Lower leg skin (tissue), 3 donors: ENCODE measurements around the gene BARX2.

Experiments used
- CTCF ChIP-seq, 3 donors: fragments of 450-650 bp; IDR thresholded peaks; one replicate each; pipeline ENCODE4 v1.5.1; 2016; ENCODE audit warnings: antibody characterized with exemption in 3 of 3, mild to moderate bottlenecking in 3 of 3, moderate library complexity in 2 of 3
- POLR2A ChIP-seq, 2 donors: fragments of 450-650 bp; IDR thresholded peaks; one replicate each; pipeline ENCODE4 v1.6.1; 2016 to 2017; ENCODE audit warnings: antibody characterized with exemption in 2 of 2, mild to moderate bottlenecking in 1 of 2, moderate library complexity in 1 of 2

- TF ChIP-seq POLR2A (IDR thresholded peaks at IDR 0.05) (no peak), CTCF (IDR thresholded peaks at IDR 0.05) (no peak)
Observed at GRCh38 chr11:129368889-129369672, 6.6 kb upstream of the BARX2 start.
